Ovary (tissue), 3 donors: ENCODE results near the gene MAP4K2.

Experiments used
- EP300 ChIP-seq: sonication (generic); formaldehyde crosslinking; IDR thresholded peaks from one replicate; pipeline ENCODE4 v1.6.1; 2017; ENCODE audit warnings: antibody characterized with exemption
- POLR2A ChIP-seq: fragments of 450-650 bp; IDR thresholded peaks from one replicate; pipeline ENCODE4 v1.6.1; 2017; ENCODE audit warnings: antibody characterized with exemption, mild to moderate bottlenecking, moderate library complexity
- TF ChIP-seq, protein P1 (sequence below), 3 donors: fragments of 450-650 bp in 2 of 3; fragments of 200-600 bp in 1 of 3; IDR thresholded peaks; one replicate each; pipeline versions ENCODE4 v1.5.1 to v1.8.0; 2016 to 2022; ENCODE audit warnings: antibody characterized with exemption in 3 of 3, mild to moderate bottlenecking in 1 of 3
- donor health status: DM: no; HTN: no; CAD: no.

DNA sequence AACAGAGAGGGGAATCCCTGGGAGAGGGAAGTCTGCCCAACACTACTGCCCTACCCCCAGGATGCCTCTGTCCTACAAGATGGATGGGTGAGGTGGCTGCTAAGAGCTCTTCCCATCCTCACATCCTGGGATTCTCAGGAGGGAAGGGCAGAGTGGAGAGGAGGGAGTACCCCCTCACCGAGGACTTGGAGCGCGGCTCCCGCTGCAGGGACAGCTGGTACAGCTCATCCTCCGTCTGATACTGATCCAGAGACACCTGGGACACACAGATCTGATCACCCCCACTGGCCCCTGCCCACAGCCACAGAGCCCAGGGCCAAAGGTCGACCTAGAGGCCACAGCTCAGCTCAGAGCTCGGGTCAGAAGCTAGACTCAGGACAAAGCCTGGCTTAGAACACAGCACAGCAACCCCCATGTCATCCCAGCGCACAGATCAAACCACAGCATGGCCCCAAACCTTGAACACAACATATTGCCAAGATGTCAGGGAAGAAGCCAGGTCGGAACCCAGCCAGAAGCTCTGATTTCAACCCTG lies 67.2 kb downstream of the MAP4K2 start:
- TF ChIP-seq, protein P1, sequence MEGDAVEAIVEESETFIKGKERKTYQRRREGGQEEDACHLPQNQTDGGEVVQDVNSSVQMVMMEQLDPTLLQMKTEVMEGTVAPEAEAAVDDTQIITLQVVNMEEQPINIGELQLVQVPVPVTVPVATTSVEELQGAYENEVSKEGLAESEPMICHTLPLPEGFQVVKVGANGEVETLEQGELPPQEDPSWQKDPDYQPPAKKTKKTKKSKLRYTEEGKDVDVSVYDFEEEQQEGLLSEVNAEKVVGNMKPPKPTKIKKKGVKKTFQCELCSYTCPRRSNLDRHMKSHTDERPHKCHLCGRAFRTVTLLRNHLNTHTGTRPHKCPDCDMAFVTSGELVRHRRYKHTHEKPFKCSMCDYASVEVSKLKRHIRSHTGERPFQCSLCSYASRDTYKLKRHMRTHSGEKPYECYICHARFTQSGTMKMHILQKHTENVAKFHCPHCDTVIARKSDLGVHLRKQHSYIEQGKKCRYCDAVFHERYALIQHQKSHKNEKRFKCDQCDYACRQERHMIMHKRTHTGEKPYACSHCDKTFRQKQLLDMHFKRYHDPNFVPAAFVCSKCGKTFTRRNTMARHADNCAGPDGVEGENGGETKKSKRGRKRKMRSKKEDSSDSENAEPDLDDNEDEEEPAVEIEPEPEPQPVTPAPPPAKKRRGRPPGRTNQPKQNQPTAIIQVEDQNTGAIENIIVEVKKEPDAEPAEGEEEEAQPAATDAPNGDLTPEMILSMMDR (IDR thresholded peaks at IDR 0.05): no peak
- TF ChIP-seq EP300 (no peak), POLR2A (no peak)
